Keratinocyte (primary cell): Measurements from ENCODE around the gene WDR91. TPM values are rescaled to one million over a fixed set of nuclear protein-coding genes. Genes with fewer than 3 reads are reported as not detected.

Experiments
- DNase-seq: peaks from one replicate; pipeline ENCODE4 v3.0.0-alpha.2; 2011; ENCODE audit warnings: low read depth, missing footprints, low spot score
- FAIRE-seq: peaks from 2 replicates; lab custom pipeline; 2011; peaks lifted over from hg19 to GRCh38; lab: Jason Lieb, UNC
- H2AFZ ChIP-seq: 2 replicates; pipeline ENCODE4 v1.6.0; 2012; ENCODE audit warnings: low read length, control low read depth, inconsistent platforms; ENCODE audit not compliant: control insufficient read depth
- H3K27ac ChIP-seq: 2 replicates; pipeline ENCODE4 v1.5.1; 2011; ENCODE audit warnings: low read length; ENCODE audit not compliant: control insufficient read depth, insufficient read depth
- H3K27me3 ChIP-seq: 3 replicates; pipeline ENCODE4 v1.6.0; 2011; ENCODE audit warnings: low read length; ENCODE audit not compliant: control insufficient read depth, insufficient read depth; ENCODE audit errors: extremely low read depth
- H3K36me3 ChIP-seq, 2 experiments: 2 replicates in 1 of 2; 3 replicates in 1 of 2; pipeline ENCODE4 v1.5.1; 2011; ENCODE audit warnings: low read length in 2 of 2, mild to moderate bottlenecking in 1 of 2; ENCODE audit not compliant: control insufficient read depth in 2 of 2, insufficient read depth in 2 of 2; ENCODE audit errors: extremely low read depth in 1 of 2
- H3K4me1 ChIP-seq: 3 replicates; pipeline ENCODE4 v1.5.1; 2011; ENCODE audit warnings: low read length; ENCODE audit not compliant: control insufficient read depth, insufficient read depth; ENCODE audit errors: extremely low read depth
- H3K4me2 ChIP-seq: 3 replicates; pipeline ENCODE4 v1.6.0; 2011; ENCODE audit warnings: low read depth, low read length; ENCODE audit not compliant: control insufficient read depth, insufficient read depth; ENCODE audit errors: extremely low read depth
- H3K4me3 ChIP-seq, 3 experiments: fragments of 200-600 bp in 1 of 3; sonication (generic) in 1 of 3; 2 replicates in 2 of 3; 3 replicates in 1 of 3; pipeline ENCODE4 v1.5.1; 2011 to 2016; ENCODE audit warnings: low read length in 3 of 3, mild to moderate bottlenecking in 3 of 3, control low read depth in 2 of 3, inconsistent platforms in 1 of 3, low read depth in 1 of 3, mixed read lengths in 1 of 3, mixed run types in 1 of 3, moderate library complexity in 1 of 3; ENCODE audit not compliant: control insufficient read depth in 2 of 3, insufficient read depth in 2 of 3; ENCODE audit errors: extremely low read depth in 1 of 3
- H3K79me2 ChIP-seq: 2 replicates; pipeline ENCODE4 v1.6.0; 2012; ENCODE audit warnings: low read length; ENCODE audit not compliant: control insufficient read depth, insufficient read depth
- H3K9ac ChIP-seq: 3 replicates; pipeline ENCODE4 v1.6.0; 2011; ENCODE audit warnings: low read length; ENCODE audit not compliant: control insufficient read depth, insufficient read depth; ENCODE audit errors: extremely low read depth
- H3K9me1 ChIP-seq: 3 replicates; pipeline ENCODE4 v1.6.0; 2011; ENCODE audit warnings: low read length; ENCODE audit not compliant: control insufficient read depth, insufficient read depth; ENCODE audit errors: extremely low read depth
- H3K9me3 ChIP-seq: 2 replicates; pipeline ENCODE4 v1.5.1; 2012; ENCODE audit warnings: low read depth, low read length; ENCODE audit not compliant: control insufficient read depth
- H4K20me1 ChIP-seq: 3 replicates; pipeline ENCODE4 v1.6.0; 2011; ENCODE audit warnings: low read length; ENCODE audit not compliant: control insufficient read depth, insufficient read depth; ENCODE audit errors: extremely low read depth
- EZH2 ChIP-seq: IDR thresholded peaks from one replicate; pipeline ENCODE4 v1.6.1; 2012; ENCODE audit warnings: inconsistent platforms, mild to moderate bottlenecking, low read length, moderate library complexity
- dilution Hi-C: fragments of 300-500 bp; cut with MboI; formaldehyde crosslinking; loops from one replicate; pipeline ENCODE4 v1.7.0; 2020; ENCODE audit warnings: low sequenced_read_pairs; ENCODE audit not compliant: extremely low pct_ligation_motif_present
- polyA plus RNA-seq, 5 experiments: library from polyadenylated mRNA; depleted of rRNA in 3 of 5; stranded (reverse) in 3 of 5; stranded (forward) in 1 of 5; unstranded in 1 of 5; fragments of >200 nt; gene quantifications; 1 replicate in 1 of 5; 2 replicates in 3 of 5; 3 replicates in 1 of 5; pipeline versions ENCODE4 v1.2.1 to v1.2.3, GENCODE V29; 2011 to 2012; ENCODE audit warnings: missing spikeins in 2 of 5, low read depth in 1 of 5, low replicate concordance in 1 of 5
- TF ChIP-seq, protein P1 (sequence below), 3 experiments: IDR thresholded peaks in 1 of 3; conservative IDR thresholded peaks in 1 of 3; optimal IDR thresholded peaks in 1 of 3; 2 replicates in 2 of 3; 3 replicates in 1 of 3; pipeline versions ENCODE3 to v1.5.1; 2011; ENCODE audit warnings: low read length in 3 of 3, mild to moderate bottlenecking in 3 of 3, moderate library complexity in 2 of 3, control low read depth in 1 of 3, inconsistent platforms in 1 of 3; ENCODE audit not compliant: insufficient read depth in 2 of 3; ENCODE audit errors: extremely low read depth in 1 of 3

Gene WDR91
- polyA plus RNA-seq, 1 donor (not counting 4 experiments of a cell fraction or from before 2014, with no cell fraction given) = 22.5 TPM

DNA sequence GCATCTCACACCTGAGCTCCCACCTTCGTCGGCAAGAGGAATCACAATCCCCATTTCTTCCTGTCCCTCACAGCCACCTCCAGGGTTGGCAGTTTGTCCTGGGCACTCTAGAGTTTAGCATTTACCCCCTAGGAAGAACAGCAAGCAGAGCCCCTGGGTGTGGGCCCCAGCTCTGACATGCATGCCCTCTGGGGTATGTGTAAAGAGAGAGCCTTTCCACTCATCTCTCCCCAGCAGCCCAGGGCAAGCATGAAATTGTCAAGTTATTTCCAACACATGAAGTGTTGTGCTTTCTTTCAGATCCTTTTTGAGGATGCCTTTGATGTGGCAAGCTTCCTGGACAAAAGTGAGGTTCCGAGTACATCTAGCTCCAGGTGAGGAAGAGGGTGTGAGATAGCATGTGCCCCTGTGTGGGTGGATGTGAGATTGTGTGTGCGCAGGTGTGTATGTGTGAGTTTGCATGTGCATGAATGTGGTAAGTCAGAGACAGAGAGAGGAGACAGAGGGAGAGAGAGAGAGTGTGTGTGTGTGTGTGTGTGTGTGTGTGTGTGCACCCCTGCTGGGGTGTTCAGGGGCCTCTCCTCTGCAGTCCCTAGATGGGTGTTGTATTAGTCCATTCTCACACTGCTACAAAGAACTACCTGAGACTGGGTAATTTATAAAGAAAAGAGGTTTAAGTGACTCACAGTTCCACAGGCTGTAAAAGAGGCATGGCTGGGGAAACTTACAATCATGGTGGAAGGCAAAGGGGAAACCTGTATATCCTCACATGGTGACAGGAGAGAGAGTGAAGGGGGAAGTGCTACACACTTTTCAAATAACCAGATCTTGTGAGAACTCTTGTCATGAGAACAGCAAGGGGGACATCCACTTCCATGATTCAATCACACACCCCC is 40.4 kb upstream of the WDR91 start:
- Histone ChIP-seq H3K79me2 (no peaks in the 10 kb centered on the region), H4K20me1 (no peaks in the 10 kb centered on the region), H3K9me3 (no peaks in the 10 kb centered on the region), H3K4me2 (no peak overlapping the region), H3K9ac (no peak overlapping the region), H3K4me1 (peaks cover 15% of the 10 kb centered on the region), H3K4me3 (no peak overlapping the region), H3K36me3 (no peaks in the 10 kb centered on the region), H3K27ac (no peak overlapping the region), H3K9me1 (no peaks in the 10 kb centered on the region), H2AFZ (no peak overlapping the region), H3K27me3 (no peaks in the 10 kb centered on the region)
- TF ChIP-seq, protein P1, sequence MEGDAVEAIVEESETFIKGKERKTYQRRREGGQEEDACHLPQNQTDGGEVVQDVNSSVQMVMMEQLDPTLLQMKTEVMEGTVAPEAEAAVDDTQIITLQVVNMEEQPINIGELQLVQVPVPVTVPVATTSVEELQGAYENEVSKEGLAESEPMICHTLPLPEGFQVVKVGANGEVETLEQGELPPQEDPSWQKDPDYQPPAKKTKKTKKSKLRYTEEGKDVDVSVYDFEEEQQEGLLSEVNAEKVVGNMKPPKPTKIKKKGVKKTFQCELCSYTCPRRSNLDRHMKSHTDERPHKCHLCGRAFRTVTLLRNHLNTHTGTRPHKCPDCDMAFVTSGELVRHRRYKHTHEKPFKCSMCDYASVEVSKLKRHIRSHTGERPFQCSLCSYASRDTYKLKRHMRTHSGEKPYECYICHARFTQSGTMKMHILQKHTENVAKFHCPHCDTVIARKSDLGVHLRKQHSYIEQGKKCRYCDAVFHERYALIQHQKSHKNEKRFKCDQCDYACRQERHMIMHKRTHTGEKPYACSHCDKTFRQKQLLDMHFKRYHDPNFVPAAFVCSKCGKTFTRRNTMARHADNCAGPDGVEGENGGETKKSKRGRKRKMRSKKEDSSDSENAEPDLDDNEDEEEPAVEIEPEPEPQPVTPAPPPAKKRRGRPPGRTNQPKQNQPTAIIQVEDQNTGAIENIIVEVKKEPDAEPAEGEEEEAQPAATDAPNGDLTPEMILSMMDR (optimal IDR thresholded peaks at IDR 0.05 in 1 of 3, IDR thresholded peaks at IDR 0.05 in 1 of 3, conservative IDR thresholded peaks at IDR 0.05 in 1 of 3; ENCODE audit: extremely low read depth in 1 of 3, insufficient read depth in 2 of 3, low read length in 3 of 3) = no peak
- no peak for TF ChIP-seq EZH2
- DNase-seq (no peak), FAIRE-seq (no peak)
- dilution Hi-C loops = no loop called here

- H3K27me3 ChIP-seq = no peaks in the 10 kb centered on the region
- dilution Hi-C loops = no loop called here
- no peak overlapping the region for H3K27ac ChIP-seq
- no peak overlapping the region for H3K4me3 ChIP-seq
- peaks cover 1% of the 10 kb centered on the region for H3K4me1 ChIP-seq
- no peaks in the 10 kb centered on the region for H3K36me3 ChIP-seq
- TF ChIP-seq, protein P1 (optimal IDR thresholded peaks at IDR 0.05 in 1 of 3, IDR thresholded peaks at IDR 0.05 in 1 of 3, conservative IDR thresholded peaks at IDR 0.05 in 1 of 3; ENCODE audit: extremely low read depth in 1 of 3, insufficient read depth in 2 of 3, low read length in 3 of 3) = no peak
- no peak for TF ChIP-seq EZH2
- H3K9me3 ChIP-seq = no peaks in the 10 kb centered on the region
- H3K9ac ChIP-seq = no peak overlapping the region
- H3K9me1 ChIP-seq = no peaks in the 10 kb centered on the region
- no peak overlapping the region for H3K4me2 ChIP-seq
- H4K20me1 ChIP-seq = no peaks in the 10 kb centered on the region
- no peak for FAIRE-seq
- H2AFZ ChIP-seq = no peak overlapping the region
- no peaks in the 10 kb centered on the region for H3K79me2 ChIP-seq
- no peak for DNase-seq
Observed at GRCh38 chr7:135248546-135248945, 37.2 kb upstream of the WDR91 start.
